Left cardiac atrium (tissue), 4 donors: ENCODE measurements around the gene TBC1D10A. TPM values are rescaled to one million over a fixed set of nuclear protein-coding genes. Genes with fewer than 3 reads are reported as not detected.
A peak's percentile ranks its signal among the peaks of the same experiment; 100 is the strongest.
"Not testable (repeated sequence)": the region's sequence is repeated elsewhere in the genome, so short reads cannot be mapped to it uniquely, and the experiment has no call there.

Experiments used
- ATAC-seq, 2 donors: fragments of 200-7000 bp; cut with Tn5 transposase; one replicate each; pipeline ENCODE4 v1.9.1; 2020; ENCODE audit warnings: mild to moderate bottlenecking in 2 of 2, moderate library complexity in 2 of 2
- DNase-seq: peaks from one replicate; pipeline ENCODE4 v3.0.0-alpha.2; 2020
- intact Hi-C, 2 donors: fragments of 100-400 bp; cut with DNase I; formaldehyde crosslinking; loops; one replicate each; pipeline versions ENCODE4 v1.14.1 to v1.15.1; 2022 to 2023
- total RNA-seq, 2 donors: library from RNA; stranded (reverse); fragmentation: NEBNext Ultra II Directional; extraction: Animal tissue kit (Norgen Biotek cat#: 25700); gene quantifications; one replicate each; pipeline ENCODE4 v1.2.1, GENCODE V29; 2021
- donor health status: DM: no; HTN: yes; CAD: no.
- donor health status: DM: no; HTN: yes; CAD: no; lungs with severe emphysema.
- donor health status: DM: yes; HTN: yes; CAD: no.
- donor health status: Dilated cardiomyopathy.

Gene TBC1D10A
- total RNA-seq, 2 donors from 2014 or later: 11.9 to 12.3 TPM

DNA sequence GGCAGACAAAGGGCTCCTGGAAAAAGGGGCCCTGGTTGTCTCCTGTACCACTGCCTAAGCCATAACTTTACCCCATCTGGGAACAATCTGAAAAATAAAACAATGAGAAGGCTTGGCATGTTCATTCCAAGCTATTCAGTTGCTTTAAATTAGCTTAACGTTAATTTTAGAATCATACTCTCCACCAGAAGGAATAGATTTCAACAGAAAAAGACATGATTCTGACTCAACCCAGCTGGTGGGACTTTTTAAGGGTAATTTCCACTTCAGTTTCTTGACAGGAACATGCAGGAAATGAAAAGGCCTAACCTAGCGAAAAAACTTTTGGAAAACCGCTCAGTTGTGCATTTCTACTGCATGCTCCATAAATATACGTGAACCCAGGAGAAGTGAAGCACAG is 22.1 kb upstream of the TBC1D10A start:
- ATAC-seq (no peak), DNase-seq (no peak)

DNA sequence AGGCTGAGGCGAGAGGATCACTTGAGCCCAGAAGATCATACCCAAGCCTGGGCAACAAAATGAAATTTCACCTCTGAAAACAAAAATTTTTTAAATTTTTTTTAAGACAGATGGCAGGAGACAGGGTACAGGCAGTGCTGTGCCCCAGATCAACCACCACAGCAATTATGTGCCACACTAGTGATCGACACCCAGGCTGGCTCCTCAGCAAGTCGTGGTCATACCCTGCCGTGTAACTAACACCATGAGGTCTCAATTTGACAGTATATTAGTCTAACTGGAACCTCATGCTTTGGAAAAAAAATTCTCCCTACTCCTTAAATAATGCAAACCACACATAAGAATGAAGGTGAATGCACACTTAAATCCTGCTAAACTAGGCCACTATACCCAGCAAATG is 21.7 kb upstream of the TBC1D10A start:
- no peak for DNase-seq
- no peak for ATAC-seq
- intact Hi-C loops: no loop called here

More for the DNA sequence above, 22.1 kb upstream of the TBC1D10A start:
- intact Hi-C loops: no loop called here

DNA sequence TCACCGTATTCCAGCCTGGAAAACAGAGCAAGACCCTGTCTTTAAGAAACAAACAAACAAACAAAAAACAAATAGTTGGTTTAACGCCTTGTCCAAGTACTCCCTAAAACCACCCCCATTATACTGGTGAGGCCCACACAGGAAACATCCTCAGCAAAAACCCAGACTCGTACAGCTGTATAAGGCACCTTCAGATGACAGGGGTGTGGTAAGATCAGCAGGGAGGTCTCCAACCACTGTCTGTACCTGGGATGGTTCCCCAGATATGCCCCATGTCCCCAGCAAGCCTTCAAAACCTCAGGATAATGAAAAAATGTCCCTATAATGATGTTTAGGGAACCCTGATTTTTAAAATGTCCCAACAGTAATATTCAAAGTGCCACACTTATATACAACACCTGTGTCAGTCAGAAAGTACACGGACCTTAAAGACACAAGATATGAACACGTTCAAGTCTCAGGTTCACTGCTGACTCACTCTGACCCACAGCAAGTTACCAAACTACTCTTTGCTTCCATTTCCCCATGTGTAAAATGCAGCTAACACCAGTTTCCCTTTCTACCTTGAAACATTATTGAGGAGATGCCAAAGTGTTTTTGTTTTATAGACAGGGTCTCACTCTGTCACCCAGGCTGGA is 20.6 kb upstream of the TBC1D10A start:
- DNase-seq (no peak), ATAC-seq (no peak)
- intact Hi-C loops: no loop called here

DNA sequence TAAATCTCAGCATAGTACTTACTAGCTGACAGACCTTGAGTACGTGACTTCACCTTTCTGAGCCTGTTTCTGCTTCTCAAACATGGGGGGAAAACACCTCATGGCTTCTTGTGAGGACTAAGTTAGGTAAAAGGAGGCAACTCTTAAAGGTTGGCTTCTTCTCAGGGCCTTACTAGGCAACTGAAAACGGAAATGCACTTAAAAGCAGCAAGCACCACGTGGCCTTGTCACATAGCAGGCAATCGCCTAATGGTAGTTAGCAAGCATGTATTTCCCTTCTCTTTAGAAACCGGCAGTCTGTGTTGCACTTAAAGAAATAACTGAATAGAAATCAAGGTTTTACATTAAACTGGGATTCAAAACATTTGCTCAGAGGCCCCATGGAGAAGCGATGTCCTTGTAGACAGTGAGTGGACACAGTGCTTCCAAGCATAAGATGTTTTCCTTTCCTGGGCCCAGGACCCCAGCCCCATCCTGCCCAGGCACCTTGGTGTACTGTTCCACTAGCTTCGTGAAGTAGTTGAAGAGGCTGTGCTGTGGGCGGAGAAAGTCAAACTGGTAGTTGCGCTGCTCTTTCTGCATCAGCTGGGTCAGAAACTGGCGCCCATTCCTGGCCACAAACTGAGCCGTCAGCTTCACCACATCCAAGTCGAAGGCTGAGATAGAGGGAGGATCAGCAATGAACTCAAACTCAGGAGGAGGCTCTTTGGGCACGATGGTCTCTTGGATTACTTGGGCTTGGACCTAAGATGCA is 17.9 kb upstream of the TBC1D10A start:
- intact Hi-C loops: no loop called here
- no peak for ATAC-seq
- no peak for DNase-seq

DNA sequence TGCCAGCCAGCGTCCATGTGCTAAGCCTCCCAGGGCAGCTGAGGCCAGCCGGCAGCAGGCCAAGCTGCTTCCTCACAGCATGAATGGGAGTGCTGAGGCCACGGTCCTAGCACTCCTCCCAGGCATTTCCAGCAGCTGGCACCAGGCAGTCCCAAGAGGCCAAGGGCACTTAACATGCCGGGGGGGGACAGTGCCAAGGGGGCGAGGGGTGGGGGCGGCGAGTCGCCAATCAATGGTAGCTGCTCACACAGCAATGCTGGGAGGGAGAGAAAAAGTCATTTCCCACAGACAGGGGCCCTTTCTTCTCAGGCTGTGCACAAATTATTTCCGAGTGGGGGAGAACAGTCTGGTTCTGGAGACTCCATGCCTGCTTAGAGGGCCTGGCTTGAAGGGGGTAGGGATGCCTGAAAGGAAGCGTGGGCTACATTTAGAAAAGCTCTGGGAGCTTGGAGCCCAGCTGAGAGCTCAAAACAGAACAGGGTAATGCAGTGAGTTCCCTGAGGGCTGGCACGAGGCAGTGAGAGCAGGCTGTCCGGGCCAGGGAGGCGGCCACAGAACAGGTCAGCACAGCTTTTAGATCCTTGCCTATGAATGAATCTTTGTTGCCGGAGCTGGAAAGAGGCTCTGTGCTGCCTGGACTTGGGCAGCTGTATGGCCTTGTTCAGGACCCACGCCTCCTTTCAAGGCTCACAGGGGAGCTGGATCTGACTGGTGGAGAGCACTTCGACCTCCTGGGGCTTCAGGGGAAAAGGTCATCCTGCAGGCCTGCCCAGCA is 14.4 kb upstream of the TBC1D10A start:
- peak; percentile 65 for DNase-seq
- intact Hi-C loops: no loop called here

DNA sequence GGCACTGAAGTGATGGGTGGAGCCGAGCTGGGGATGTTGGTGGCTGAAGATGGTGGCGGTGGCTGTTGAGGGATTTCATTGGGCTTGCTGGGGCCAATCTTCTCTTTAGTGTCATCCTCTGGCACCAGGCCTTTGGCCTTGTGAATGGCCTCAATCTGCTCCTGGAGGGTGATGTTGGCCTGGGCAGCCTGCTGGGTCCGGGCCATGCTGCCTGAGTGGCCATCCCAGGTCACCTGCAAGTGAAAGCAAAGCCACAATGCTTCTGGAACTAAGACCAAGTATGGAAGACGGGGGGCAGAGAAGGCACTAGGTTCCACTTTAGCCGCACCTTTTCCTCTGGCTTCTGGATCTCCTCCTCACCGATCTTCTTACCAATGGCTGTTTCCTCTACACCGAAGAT is 12.1 kb upstream of the TBC1D10A start:
- intact Hi-C loops: no loop called here
- DNase-seq: no peak

More for the DNA sequence above, 14.4 kb upstream of the TBC1D10A start:
- ATAC-seq: peak; percentile 81 to 88

DNA sequence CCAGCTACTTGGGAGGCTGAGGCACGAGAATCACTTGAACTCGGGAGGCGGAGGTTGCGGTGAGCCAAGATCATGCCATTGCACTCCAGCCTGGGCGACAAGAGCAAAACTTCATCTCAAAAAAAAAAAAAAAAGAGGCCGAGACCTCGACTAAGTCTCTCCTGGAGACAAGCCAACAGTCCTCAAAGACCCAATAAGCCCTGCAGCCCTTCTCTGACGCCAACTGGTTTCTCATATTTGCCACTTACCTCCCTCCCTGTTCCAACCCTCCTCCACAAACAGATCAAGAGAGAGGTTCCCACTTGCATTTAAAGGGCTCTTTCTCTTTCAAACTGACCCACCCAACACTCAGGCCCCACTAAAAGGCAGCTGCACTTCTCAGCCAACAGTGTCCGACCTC is 11.6 kb upstream of the TBC1D10A start:
- ATAC-seq, intact Hi-C loops, DNase-seq: not testable (repeated sequence)

More for the DNA sequence above, 12.1 kb upstream of the TBC1D10A start:
- ATAC-seq: no peak

DNA sequence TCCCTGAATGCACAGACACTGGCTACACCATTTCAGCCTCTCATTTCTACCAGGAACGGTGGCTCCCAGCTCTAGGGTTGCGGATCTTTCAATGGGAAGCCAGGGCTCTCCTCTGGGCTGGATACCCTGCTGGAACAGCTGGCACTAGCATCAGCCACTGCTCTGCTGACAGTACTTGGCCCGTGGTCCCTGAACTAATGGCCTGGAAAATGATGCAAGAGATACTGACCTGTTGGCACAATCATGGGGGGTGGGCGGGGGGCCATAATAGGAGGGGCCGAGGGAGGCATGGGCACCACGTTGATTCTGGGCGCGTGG is 10.7 kb upstream of the TBC1D10A start:
- intact Hi-C loops: no loop called here
- DNase-seq (no peak), ATAC-seq (peak in 1 of 2 donors; percentile 12)

DNA sequence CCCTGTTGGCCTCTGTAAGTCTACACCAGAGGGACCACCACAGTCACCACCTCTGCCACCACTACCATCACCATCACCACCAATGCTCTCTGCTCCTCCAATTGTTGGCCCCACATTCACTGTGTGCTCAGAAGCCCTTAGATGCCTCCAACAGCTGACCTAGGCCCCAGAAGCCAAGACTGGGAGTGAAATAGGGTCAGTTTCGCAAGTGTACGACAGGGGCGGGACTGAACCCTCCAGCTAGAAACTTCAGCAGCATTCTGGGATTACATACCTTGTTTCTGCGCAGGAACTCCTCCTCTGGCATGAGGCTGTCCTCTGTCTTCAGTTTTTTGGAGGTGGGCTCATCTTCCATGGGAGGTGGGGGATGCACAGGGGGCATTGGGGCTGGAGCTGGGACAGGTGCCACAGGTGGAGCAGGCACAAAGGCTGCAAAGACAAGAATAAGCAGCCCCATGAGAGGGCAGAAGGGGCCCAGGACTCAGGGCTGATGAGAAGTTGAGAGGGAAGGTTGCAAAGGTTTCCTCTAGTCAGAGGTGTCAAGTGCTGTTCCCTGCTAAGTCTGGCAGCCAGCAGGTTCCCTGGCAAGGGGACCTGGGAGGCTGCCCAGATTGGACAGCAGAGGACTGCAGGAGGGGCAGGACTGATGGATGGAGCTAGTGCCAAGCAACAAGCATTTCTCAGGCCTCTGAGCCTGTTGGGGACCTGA is 10.2 kb upstream of the TBC1D10A start:
- ATAC-seq: peak; percentile 70 to 79
- DNase-seq: peak; percentile 65
- intact Hi-C loops: no loop called here

DNA sequence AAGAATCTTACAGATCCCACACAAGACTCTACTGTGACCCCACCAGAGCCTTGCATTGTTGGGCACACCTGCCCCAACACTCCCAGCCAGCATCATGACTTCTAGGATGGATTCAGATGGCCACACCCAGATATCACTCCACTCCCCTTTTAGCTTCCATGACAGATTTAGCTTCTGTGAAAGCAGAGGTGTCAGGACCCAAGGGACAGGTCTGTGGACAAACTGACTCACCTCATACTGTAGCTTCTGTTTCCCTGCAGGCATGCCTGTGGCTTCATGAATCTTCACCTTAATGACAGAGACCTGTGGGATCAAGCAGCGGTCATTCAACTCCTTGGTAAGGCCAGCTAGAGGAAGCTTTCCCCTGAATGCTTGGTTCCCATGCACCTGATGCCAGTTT is 8.5 kb upstream of the TBC1D10A start:
- DNase-seq (no peak), ATAC-seq (no peak)
- intact Hi-C loops: no loop called here

DNA sequence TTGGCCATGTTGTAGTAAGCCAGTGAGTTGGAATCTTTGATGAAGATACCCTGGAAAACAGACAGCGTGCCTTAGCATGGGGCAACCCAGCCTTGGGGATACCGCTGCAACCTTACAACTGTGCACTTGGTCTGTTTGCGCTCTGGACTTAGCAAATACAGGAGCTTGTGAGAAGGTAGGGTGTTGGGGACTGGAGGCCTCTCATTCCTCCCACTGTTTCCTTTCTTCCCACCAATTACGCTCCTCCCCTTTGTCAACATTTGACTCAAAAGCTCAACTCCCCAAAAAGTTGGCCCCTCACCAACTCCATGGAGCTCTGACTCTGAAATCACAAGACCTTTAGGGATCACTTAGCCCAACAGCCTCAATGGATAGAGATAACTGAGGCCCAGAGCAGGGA is 7.9 kb upstream of the TBC1D10A start:
- intact Hi-C loops: no loop called here
- ATAC-seq (no peak), DNase-seq (no peak)

DNA sequence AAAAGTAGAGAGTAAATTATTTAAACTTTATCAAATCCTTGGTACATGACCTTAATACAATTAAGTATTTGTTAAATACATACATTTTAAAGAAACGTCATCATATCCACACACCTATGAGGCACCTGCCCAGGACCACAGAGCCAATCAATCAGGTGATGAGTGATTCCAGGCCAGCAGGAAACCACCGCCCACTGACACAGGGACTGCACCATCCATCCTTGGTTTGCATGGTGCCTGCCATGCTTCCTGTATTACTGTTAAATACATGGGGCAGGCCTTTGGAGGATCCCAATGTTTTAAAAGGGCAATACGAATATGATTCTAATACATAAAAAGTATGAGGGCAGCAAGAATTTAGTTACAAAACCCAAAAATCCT is 7.0 kb upstream of the TBC1D10A start:
- intact Hi-C loops: no loop called here
- ATAC-seq (no peak), DNase-seq (no peak)

DNA sequence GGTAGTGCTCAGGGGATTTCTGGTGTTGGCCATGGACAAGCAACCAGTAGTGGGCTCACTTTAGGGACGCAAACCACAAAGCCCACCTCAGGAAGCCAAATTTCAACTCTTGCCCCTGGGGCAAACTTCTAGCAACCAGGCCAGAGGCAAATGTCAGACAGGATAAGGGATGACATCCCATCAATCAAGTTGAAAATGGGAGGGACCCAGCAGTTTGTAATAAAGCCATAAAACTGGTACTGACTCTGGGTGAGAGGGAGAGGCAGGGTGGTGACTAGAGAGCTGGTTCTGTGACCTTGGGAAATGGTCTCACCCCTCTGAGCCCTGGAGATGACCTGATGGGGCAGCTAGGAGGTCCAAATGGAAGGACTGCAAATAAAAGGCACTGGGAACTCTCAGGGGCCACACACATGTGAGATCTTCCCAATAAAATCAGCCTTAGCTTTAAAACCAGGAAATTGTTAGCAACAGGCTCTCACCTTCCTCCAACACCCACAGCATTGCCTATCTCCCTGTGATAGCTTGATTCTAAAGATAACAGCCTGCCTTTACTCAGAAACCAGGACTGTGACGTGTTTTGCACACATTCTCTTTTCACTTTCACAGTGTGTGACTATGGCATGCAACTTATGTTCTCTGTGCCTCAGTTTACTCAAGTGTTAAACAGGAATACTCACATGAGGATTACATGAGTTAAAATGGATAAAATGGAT is 6.4 kb upstream of the TBC1D10A start:
- ATAC-seq (no peak), DNase-seq (no peak)
- intact Hi-C loops: no loop called here

DNA sequence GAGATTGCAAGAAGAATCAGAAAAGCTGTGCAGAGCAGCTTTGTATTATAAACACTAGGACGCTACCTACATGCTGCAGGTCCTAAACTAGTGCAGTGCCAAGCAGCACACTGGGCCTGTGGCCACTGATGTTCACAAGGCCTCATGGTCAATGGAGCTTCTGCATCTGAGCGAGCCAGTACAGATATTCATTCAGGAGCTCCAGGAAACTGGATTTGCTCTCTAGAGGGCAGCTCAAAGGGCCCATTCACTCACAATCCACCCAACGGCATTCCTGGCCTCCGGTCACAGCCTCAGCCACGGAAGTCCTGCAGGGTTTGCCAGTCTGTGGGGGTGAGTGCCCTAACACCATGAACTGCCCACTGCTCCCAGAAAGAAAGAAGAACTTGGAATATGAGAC is 5.8 kb upstream of the TBC1D10A start:
- ATAC-seq (no peak), DNase-seq (no peak)
- intact Hi-C loops: no loop called here

DNA sequence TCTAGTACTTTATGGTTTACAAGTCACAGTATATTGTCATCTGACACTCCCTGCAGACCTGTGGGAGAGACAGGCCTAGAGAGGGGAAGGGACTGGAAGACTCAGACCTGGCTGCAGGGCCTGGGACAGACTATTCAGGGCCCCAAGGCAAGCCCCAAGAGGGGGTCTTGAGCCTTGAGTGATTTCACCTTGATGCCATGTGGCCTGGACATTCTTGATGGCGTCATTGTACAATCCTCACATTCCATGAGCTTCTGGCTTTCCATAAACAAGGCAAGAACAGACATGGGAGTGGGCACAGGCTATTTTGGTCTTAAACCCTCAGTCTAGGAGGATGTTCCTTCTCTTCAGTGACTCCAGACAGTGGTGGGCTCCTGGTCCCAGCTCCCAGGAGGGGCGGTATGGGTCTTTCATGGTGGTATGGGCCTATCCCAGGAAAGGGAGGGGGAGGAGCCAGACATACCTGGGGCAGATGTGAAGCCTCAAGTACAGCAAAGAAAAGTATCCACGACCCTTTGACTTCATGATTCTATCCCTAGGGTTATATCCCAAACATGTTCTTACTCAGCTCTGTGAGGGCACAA is 1.8 kb upstream of the TBC1D10A start:
- DNase-seq (no peak), ATAC-seq (no peak)
- intact Hi-C loops: loop anchor here in 1 of 2 donors (5.0 kb wide), 1 partner anchor 36 kb away; no protein-coding TSS in a partner anchor

DNA sequence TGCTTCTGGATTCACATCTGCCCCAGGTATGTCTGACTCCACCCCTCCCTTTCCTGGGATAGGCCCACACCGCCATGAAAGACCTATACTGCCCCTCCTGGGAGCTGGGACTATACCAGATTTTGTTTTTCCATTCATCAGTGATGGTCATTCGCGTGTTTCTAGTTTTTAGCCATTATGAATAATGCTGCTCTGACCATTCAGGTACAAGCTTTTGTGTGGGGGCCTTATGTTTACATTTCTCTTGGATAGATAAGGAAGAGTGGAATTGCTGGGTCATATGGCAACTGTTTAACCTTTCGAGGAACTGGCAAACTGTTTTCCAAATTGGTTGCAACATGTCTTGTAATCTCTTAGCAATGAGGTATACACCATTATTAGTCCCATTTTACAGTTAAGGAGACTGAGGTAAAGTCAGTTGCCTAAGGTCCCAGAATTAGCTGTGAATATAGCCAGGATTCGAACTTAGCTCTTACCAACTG is 1.2 kb upstream of the TBC1D10A start:
- intact Hi-C loops: loop anchor here in 1 of 2 donors (5.0 kb wide), 1 partner anchor 36 kb away; no protein-coding TSS in a partner anchor
- ATAC-seq (no peak), DNase-seq (no peak)

DNA sequence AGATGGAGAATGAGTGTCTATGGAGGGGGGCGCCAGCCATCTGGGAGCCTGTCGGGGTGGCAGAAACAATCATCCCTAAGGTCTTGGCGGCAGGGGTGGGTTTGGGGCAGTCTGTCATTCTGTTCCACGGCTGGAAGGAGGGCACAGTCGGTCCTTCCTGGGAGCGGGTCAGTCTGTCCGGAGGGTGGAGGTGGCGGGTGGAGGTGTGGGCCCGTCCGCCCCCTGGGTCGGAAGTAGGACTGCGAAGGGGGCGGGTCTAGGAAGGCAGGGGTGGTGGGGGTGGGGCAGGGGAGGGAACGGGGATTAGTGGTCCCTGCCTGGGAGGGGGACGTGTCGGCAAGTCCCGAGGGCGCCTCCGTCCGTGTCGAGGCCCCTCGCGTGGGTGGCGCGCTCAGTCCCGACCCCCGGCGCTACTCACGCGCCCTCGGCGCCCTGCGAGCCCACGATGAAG is 461 bp downstream of the TBC1D10A start:
- ATAC-seq: peak; percentile 68 to 73
- DNase-seq: peak; percentile 55
- intact Hi-C loops: loop anchor here in 1 of 2 donors (5.0 kb wide), 1 partner anchor 34 kb away; no protein-coding TSS in a partner anchor

DNA sequence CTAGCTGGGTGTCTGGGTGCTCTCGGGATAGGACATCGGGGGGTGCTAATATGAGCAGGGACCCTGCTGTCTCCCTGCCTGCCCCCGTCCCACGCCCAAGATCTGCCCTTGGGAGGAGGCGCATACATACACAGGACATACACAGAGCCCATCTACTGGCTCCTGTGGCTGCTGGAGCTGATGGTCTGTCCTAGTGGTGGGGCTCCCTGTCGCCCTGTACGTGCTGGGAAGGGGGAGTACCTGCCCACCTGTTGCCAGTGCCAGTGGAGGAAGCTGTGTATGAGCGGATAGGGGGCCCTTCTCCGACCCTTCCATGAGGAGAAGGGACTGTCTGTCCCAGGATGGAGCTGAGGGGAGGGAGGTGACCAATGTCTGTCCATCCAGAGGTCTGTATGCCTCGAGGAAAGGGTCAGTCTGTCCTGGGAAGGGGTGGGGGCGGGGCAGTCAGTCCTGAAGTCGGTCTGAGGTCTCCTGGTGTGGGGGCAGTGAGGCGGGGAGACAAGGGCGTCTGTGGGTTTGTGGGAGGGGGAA is 952 bp downstream of the TBC1D10A start:
- DNase-seq: no peak
- ATAC-seq: no peak
- intact Hi-C loops: loop anchor here in 1 of 2 donors (5.0 kb wide), 1 partner anchor 33 kb away; no protein-coding TSS in a partner anchor
